Bronchial epithelial cell (primary cell): ENCODE data around the gene KASH5. TPM values are rescaled to one million over a fixed set of nuclear protein-coding genes. Genes with fewer than 3 reads are reported as not detected.

ENCODE experiments used
- DNase-seq: peaks from one replicate; pipeline ENCODE4 v3.0.0-alpha.2; 2010; ENCODE audit warnings: low read depth
- FAIRE-seq: peaks from 2 replicates; lab custom pipeline; 2011; peaks lifted over from hg19 to GRCh38; lab: Jason Lieb, UNC
- H3K27me3 ChIP-seq: 2 replicates; pipeline ENCODE4 v1.5.1; 2011; ENCODE audit warnings: low read length; ENCODE audit not compliant: control insufficient read depth, insufficient read depth
- H3K36me3 ChIP-seq: 2 replicates; pipeline ENCODE4 v1.5.1; 2011; ENCODE audit warnings: low read length; ENCODE audit not compliant: control insufficient read depth, insufficient read depth
- H3K4me3 ChIP-seq: 2 replicates; pipeline ENCODE4 v1.5.1; 2011; ENCODE audit warnings: mild to moderate bottlenecking, low read depth, low read length, control low read depth
- CTCF ChIP-seq: IDR thresholded peaks from 2 replicates; pipeline ENCODE4 v1.5.1; 2011; ENCODE audit warnings: mild to moderate bottlenecking, moderate library complexity, low read length, control low read depth, inconsistent platforms; ENCODE audit not compliant: insufficient read depth, severe bottlenecking
- total RNA-seq: library from RNA; depleted of rRNA; stranded (reverse); fragments of >200 nt; gene quantifications from 2 replicates; pipeline ENCODE4 v1.2.1, GENCODE V29; 2014

Gene KASH5
- total RNA-seq, 1 donor from 2014 or later = not detected

DNA sequence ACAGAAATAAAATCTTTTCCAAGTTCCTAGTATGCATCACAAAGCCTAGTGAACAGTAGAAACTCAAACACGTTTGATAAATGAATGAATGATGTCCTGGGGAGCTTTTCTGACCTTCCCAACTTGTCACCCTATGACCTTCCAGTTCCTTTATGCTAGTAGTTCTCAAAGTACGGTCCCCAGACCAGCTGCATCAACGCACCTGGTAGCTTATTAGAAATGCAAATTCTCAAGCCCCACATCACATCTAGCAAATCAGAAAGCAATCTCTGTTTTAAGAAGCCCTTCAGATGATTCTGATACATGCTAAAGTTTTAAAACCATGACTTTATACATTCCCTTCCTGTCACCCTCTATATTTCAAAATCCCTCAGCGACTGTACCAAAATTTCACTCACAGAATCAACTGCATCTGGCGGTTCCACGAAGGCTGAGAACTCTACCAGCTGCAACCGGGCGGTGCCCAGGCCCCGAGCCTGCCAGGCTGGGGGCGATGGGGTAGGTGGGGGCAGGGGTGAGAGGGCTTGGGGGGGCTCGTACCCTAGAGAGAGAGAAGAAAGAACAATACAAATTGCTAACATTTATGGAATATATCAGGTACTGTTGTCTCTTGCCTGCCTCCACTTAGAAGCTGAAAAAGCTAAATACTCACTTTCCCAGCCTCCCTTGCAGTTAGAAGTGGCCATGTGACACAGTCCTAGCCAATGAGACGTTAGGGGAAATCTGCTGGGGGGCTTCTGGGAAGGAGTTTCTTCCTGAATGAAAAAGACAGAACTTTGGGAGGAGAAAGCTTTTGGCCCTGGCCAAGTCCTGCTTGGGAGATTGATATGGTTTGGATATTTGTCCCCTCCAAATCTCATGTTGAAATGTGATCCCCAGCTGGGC is 39.5 kb upstream of the KASH5 start:
- no peak for DNase-seq
- no peaks in the 10 kb centered on the region for H3K27me3 ChIP-seq
- H3K4me3 ChIP-seq = no peak overlapping the region
- peaks cover 9% of the 10 kb centered on the region for H3K36me3 ChIP-seq
- no peak for FAIRE-seq
- no peak for TF ChIP-seq CTCF

DNA sequence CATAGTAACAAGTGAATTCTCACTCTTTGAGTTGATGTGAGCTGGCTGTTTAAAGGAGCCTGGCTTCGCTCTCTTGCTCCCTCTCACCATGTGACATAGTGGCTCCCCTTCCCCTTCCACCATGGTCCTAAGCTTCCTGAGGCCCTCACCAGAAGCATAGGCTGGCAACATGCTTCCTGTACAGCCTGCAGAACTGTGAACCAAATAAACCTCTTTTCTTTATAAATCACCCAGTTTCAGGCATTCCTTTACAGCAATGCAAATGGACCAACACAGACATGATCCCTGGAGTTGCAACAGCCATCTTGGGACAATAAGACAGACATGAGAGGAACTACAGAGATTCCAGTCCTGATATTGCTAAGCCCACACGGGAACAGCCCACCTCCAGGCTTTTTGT is 38.5 kb upstream of the KASH5 start:
- no peak overlapping the region for H3K4me3 ChIP-seq
- H3K27me3 ChIP-seq = no peaks in the 10 kb centered on the region
- no peak for FAIRE-seq
- peaks cover 8% of the 10 kb centered on the region for H3K36me3 ChIP-seq
- no peak for DNase-seq
- TF ChIP-seq CTCF = no peak

DNA sequence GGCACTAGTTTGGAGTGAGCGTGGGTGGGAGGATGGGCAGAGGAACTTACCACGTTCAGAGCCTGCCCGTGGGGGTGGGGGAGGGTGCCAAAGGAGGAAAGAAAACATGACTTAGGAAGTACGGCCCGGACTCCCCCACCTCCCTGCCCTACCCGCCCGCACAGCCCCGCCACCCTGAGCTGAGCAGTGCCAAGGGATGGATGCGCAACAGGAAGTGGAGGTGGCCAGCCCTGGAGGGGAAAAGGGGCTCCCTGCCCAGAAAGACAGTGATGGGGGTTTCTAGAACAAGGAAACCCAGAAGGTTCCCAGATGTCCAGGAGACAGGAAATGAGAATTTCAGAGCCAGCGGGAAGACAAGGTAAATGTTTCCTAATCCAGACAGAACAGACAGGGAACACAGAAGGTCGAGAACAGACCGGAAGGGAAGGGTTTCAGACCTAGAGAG is 32.1 kb upstream of the KASH5 start:
- Histone ChIP-seq H3K27me3 (no peaks in the 10 kb centered on the region), H3K36me3 (peaks cover 11% of the 10 kb centered on the region), H3K4me3 (no peak overlapping the region)
- no peak for FAIRE-seq
- no peak for DNase-seq
- no peak for TF ChIP-seq CTCF

DNA sequence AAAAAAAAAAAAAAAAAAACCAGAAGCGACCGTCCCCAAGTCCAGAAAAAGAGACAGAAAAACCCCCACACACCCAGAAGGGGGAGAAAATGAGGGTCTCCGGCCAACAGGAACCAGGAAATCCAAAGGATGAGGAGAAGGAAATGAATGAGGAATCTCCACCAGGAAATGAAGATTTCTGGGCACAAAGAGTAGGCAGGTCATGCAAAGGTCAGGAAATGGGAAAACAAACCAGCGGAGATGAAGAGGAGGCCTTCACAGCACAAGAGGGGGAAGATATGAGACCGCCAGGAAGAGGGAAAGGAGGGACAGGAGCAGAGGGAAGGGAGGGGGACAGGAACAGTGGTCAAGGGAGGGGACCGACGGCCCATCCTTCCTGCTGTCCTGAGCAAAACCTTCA is 31.7 kb upstream of the KASH5 start:
- DNase-seq (no peak), FAIRE-seq (no peak)
- Histone ChIP-seq H3K27me3 (no peaks in the 10 kb centered on the region), H3K4me3 (no peak overlapping the region), H3K36me3 (peaks cover 9% of the 10 kb centered on the region)
- no peak for TF ChIP-seq CTCF

GRCh38 chr19:49357186-49357585 is 30.9 kb upstream of the KASH5 start:
- H3K4me3 ChIP-seq = no peak overlapping the region
- TF ChIP-seq CTCF = no peak
- no peak for FAIRE-seq
- no peak for DNase-seq
- no peaks in the 10 kb centered on the region for H3K27me3 ChIP-seq
- peaks cover 6% of the 10 kb centered on the region for H3K36me3 ChIP-seq
